Measurements from ENCODE around the gene NPC1L1.

NPC1L1 gene

DNA sequence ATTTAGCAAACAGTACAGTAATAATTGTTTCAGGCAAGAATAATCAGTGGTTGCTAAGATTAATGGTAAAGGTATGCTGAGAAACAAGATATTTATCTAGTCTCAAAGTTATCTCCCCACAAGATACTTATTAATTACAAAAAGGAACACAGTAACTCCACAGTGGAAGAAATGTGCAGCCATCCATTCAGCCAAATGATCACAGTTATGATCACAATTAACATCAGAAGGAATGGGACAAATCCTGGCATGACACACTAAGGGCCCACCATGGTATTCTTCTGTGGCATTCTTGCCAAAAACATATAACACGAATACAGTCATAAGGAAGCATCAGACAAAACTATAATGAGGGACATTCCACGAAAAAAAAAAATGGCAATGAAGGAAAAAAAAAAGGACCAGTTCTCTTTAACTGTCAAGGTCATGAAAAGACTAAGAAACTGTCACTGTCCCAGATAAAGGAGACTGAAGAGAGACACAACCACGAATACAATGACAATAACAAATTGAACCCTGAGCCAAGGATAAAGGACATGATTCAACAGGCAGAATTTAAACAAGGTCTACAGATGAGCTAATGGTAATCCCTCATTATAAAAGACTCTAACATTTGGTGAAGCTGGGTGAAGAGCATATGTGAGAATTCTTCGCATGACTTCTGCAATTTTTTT lies 71.5 kb downstream of the NPC1L1 start:
- no peak for DNase-seq

DNA sequence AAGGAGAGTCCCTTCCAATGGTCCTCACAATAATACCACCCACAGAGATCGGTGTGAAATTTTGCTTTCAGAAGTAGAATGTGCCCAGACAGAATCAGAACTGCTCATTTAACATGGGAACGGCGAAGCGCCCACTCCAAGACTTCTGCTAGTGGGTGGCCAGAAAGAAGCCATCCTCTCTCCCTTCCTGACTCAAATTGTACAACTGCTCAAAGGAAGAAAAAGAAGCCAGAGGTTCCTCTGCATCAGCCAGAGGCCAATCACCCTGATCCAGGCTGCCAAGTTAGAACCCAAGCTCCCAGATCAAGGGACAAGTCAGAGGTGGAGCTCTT lies 73.9 kb downstream of the NPC1L1 start:
- DNase-seq: no peak

DNA sequence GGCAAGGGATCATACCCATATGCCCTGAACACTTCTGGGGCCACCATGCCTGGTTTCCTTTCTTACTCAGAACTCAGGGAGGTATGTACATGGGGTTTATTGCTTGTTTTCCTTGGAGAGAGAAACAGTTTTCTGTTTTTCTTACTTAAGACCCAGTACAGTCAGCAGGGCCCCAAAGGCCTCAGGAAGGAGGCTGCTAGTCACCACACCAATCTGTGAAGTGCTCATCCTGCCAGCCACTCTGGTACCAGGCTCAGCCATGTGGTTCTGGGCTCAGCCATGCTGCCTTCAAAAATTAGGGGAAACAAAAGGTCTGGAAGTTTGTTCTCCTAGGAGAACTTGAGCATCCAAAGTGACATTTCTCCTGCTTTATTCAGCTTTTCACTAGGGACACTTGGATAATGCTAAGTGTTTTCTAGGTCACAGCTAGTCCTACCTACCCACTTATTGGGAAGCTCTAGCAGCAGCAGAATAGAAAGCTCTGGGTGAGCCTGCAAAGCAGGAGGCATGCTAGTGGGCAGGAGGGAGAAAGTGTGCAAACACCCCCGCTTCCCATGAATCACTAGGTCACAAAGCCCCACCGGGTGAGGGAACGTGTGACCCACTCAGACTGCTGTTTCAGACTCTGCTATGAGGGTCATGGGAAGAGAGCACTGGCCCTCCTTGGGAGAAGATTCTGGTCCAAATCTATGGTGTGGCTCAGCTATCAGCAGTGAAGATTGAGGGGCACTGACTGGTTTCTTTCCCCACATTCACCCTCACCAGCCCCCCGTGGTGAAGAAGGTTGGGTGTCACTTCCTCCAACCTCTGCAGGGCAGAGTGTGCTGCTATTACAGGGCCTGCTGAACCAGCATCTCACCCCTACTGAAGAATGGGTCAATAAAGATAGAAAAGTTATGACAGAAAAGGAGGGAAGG lies 74.6 kb downstream of the NPC1L1 start:
- DNase-seq: no peak

DNA sequence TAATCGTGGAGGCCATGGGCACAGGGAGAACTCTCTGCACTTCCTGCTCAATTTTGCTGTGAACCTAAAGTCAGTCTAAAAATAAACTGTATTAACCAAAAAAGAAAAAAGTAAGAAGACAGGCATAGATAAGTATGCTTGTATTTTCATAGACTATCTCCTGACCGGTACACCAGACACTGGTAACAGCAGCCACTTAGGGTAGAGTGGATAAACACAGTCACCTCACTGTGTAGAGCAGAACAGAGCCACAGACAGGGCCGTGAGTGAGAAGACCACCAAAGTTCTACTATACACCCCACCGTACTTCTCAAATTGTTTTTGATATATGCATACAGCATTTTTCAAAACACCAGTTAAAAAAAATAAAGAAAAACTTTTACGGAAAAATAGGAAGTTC lies 75.6 kb downstream of the NPC1L1 start:
- no peak for DNase-seq

DNA sequence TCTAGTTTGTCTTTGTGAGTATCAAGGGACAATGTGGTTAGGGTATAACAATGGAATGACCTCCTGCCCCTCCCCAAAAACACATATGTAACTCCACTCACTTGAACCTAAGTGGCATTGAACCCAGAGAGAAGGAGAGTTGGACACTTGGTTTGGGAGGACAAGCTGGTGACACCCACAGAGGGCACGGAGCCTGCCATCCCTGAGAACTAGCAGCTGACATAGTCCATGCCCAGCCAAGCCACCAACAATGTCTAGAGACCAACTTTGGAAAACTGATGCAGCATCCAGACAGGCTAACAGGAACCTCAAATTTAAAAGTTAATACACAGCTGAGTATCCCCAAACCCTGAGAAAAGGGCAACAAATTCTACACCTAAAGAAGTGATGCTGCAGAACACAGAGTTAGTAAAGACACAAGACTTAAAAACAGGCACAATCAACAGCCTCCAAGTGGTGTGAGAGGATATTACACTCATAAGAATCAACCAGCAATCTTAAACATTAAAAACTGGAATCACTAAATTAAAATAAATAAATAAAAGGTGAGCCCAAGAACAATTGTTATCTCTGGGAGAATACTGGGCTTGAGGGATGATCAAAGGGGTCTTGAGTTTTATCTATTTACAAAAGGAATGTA lies 77.8 kb downstream of the NPC1L1 start:
- DNase-seq: no peak
